ENCODE data around the gene ZSCAN25.

DNA sequence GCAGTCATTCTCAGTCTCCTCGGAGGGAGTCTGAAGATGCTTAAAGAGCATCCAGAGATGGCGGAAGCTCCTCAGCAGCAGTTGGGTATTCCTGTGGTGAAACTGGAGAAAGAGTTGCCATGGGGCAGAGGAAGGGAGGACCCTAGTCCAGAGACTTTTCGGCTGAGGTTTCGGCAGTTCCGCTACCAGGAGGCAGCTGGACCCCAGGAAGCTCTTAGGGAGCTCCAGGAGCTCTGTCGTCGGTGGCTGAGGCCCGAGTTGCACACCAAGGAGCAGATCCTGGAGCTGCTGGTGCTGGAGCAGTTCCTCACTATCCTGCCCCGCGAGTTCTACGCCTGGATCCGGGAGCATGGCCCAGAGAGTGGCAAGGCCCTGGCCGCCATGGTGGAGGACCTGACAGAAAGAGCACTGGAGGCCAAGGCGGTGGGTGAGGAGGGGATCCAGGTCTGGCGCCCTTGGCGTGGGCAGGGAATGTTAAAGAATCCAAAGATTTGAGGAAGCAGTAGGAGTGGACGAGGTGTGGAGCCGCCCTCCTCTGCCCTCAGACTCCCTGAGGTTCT is 2.9 kb downstream of the ZSCAN25 start:
- TF ChIP-seq, protein P1, sequence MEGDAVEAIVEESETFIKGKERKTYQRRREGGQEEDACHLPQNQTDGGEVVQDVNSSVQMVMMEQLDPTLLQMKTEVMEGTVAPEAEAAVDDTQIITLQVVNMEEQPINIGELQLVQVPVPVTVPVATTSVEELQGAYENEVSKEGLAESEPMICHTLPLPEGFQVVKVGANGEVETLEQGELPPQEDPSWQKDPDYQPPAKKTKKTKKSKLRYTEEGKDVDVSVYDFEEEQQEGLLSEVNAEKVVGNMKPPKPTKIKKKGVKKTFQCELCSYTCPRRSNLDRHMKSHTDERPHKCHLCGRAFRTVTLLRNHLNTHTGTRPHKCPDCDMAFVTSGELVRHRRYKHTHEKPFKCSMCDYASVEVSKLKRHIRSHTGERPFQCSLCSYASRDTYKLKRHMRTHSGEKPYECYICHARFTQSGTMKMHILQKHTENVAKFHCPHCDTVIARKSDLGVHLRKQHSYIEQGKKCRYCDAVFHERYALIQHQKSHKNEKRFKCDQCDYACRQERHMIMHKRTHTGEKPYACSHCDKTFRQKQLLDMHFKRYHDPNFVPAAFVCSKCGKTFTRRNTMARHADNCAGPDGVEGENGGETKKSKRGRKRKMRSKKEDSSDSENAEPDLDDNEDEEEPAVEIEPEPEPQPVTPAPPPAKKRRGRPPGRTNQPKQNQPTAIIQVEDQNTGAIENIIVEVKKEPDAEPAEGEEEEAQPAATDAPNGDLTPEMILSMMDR (IDR thresholded peaks at IDR 0.05): no peak
- TF ChIP-seq POLR2AphosphoS5 (IDR thresholded peaks at IDR 0.05) (no peak), POLR2A (IDR thresholded peaks at IDR 0.05) (no peak), EP300 (IDR thresholded peaks at IDR 0.05) (no peak)
